Measurements from ENCODE around the gene PPP3CA.

DNA sequence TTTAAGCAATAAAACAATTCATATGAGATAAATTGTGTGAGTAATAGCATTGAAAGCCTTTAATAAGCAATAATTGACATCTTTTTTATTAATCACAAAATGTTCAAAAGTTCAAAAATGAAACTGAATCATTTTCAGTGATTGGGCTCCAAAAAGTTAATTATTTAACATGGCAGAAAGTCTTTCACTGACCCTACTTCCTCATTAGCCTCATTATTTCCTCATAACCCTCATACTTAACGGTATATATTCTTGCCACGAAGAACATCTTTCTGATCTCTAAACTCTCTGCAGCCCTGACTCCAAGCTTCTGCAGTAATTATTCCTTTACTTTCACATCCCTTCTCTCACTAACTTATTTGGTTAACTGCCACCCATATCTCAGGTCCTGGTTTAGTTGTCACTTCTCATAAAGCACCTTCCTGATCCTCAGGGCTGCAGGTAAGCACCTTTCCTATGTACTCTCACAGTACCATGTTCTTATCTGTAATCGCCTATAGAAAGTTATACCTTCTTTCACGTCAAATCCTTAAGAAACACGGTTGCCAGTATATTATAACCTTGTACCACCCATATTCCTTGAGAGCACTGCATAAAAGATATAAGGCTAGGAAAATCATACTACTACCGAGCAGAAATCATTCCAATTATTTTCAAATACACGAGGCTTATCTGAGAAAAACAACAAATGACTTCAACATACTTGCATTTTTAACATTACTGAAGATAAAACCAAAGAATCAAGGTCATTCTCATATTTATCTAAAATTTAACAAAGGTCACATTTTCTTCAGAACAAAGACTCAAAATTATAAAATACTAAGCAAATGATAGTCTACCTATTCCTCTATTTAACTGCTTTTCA is 72.2 kb downstream of the PPP3CA start:
- TF ChIP-seq EZH2 (IDR thresholded peaks at IDR 0.05; ENCODE audit: insufficient read depth, poor library complexity, severe bottlenecking) (no peak), EZH2phosphoT487 (IDR thresholded peaks at IDR 0.05; ENCODE audit: insufficient read depth, low read depth) (no peak)
